HepG2 (cell line): Measurements from ENCODE around the gene PDGFRB. TPM values are rescaled to one million over a fixed set of nuclear protein-coding genes. Genes with fewer than 3 reads are reported as not detected.

Experiments used
- ATAC-seq: fragments of 200-7000 bp; cut with Tn5 transposase; 3 replicates; pipeline ENCODE4 v1.9.1; 2020; ENCODE audit warnings: mild to moderate bottlenecking, moderate library complexity
- BruUV-seq: library from RNA; stranded (reverse); fragments of 400-500 nt; replicated peaks from 2 replicates; lab custom pipeline; 2021; lab: Mats Ljungman, UMichigan
- CTCF ChIA-PET: fragments of 300-600 bp; formaldehyde crosslinking; extraction: SDS; loops from one replicate; lab custom pipeline; 2021; ENCODE audit warnings: low total read pairs, inconsistent platforms, low intra/inter-chr PET ratio; lab: Yijun Ruan, JAX
- POLR2A ChIA-PET: fragments of 350-600 bp; sonication (Branson Sonifier 250); formaldehyde crosslinking; loops from one replicate; lab custom pipeline; 2020; ENCODE audit warnings: antibody characterized with exemption, inconsistent platforms; lab: Yijun Ruan, JAX
- DNase-seq: peaks from one replicate; pipeline ENCODE4 v3.0.0-alpha.2; 2015; ENCODE audit warnings: low spot score
- FAIRE-seq: peaks from 3 replicates; lab custom pipeline; 2011; peaks lifted over from hg19 to GRCh38; lab: Jason Lieb, UNC
- H2AFZ ChIP-seq: one replicate; pipeline ENCODE4 v1.6.1; 2011; ENCODE audit warnings: low read length, inconsistent platforms
- H3K27ac ChIP-seq: fragments of 300-600 bp; 3 replicates; pipeline ENCODE4 v1.8.0; 2011; ENCODE audit warnings: mixed run types, mild to moderate bottlenecking, mixed read lengths, low read length, inconsistent platforms; ENCODE audit not compliant: insufficient read depth; ENCODE audit errors: extremely low read length
- H3K27me3 ChIP-seq, 2 experiments: fragments of 200-600 bp in 1 of 2; 2 replicates in 1 of 2; 3 replicates in 1 of 2; pipeline versions ENCODE4 v1.6.0 to v1.8.0; 2011; ENCODE audit warnings: low read length in 2 of 2, mild to moderate bottlenecking in 2 of 2, moderate library complexity in 2 of 2, inconsistent platforms in 1 of 2; ENCODE audit not compliant: insufficient read depth in 2 of 2, control insufficient read depth in 1 of 2
- H3K36me3 ChIP-seq, 2 experiments: fragments of 200-600 bp in 1 of 2; replicated peaks in 1 of 2; 2 replicates in 1 of 2; 3 replicates in 1 of 2; pipeline versions ENCODE4 v1.5.1 to v1.8.0; 2011; ENCODE audit warnings: low read length in 2 of 2, inconsistent platforms in 1 of 2; ENCODE audit not compliant: insufficient read depth in 2 of 2, control insufficient read depth in 1 of 2
- H3K4me1 ChIP-seq: 2 replicates; pipeline ENCODE4 v1.5.1; 2012; ENCODE audit warnings: low read length, inconsistent platforms; ENCODE audit not compliant: insufficient read depth
- H3K4me2 ChIP-seq: 2 replicates; pipeline ENCODE4 v1.6.0; 2011; ENCODE audit warnings: low read depth, low read length, inconsistent platforms
- H3K4me3 ChIP-seq, 3 experiments: fragments of 200-600 bp in 1 of 3; sonication (generic), shearing (Covaris generic) in 1 of 3; replicated peaks in 1 of 3; 2 replicates each; pipeline ENCODE4 v1.5.1; 2011 to 2016; ENCODE audit warnings: low read length in 3 of 3, inconsistent platforms in 2 of 3, low read depth in 2 of 3, mild to moderate bottlenecking in 2 of 3, control low read depth in 1 of 3, mixed read lengths in 1 of 3; ENCODE audit not compliant: insufficient read depth in 1 of 3
- H3K79me2 ChIP-seq: one replicate; pipeline ENCODE4 v1.6.1; 2011; ENCODE audit warnings: low read length, inconsistent platforms; ENCODE audit not compliant: insufficient read depth
- H3K9ac ChIP-seq: 2 replicates; pipeline ENCODE4 v1.6.0; 2011; ENCODE audit warnings: mild to moderate bottlenecking, low read depth, low read length, inconsistent platforms; ENCODE audit not compliant: insufficient read depth
- H3K9me3 ChIP-seq: 2 replicates; pipeline ENCODE4 v1.5.1; 2012; ENCODE audit warnings: mild to moderate bottlenecking, low read length
- H4K20me1 ChIP-seq: 2 replicates; pipeline ENCODE4 v1.6.0; 2011; ENCODE audit warnings: inconsistent platforms, mild to moderate bottlenecking, low read length, moderate library complexity; ENCODE audit not compliant: insufficient read depth
- ARNT ChIP-seq: fragments of 450-650 bp; IDR thresholded peaks from 2 replicates; pipeline ENCODE4 v1.6.1; 2017
- ATF3 ChIP-seq: sonication (generic); formaldehyde crosslinking; IDR thresholded peaks from 2 replicates; pipeline ENCODE4 v1.4.0; 2020; ENCODE audit warnings: missing genetic modification reagents
- ATM ChIP-seq: fragments of 450-650 bp; IDR thresholded peaks from 2 replicates; pipeline ENCODE4 v1.7.1; 2017; ENCODE audit warnings: mild to moderate bottlenecking, borderline replicate concordance
- BCLAF1 ChIP-seq: fragments of 450-650 bp; IDR thresholded peaks from 2 replicates; pipeline ENCODE4 v1.6.1; 2017; ENCODE audit warnings: mild to moderate bottlenecking
- CHCHD3 ChIP-seq: sonication (generic); formaldehyde crosslinking; IDR thresholded peaks from 2 replicates; pipeline ENCODE4 v1.8.0; 2022; ENCODE audit warnings: mild to moderate bottlenecking, missing genetic modification reagents, moderate library complexity
- CSRNP2 ChIP-seq: sonication (generic); formaldehyde crosslinking; conservative IDR thresholded peaks from 2 replicates; pipeline ENCODE4 v1.8.0; 2022; ENCODE audit warnings: low read depth, missing genetic modification reagents
- HOXA3 ChIP-seq: sonication (generic); formaldehyde crosslinking; IDR thresholded peaks from 2 replicates; pipeline ENCODE4 v1.5.0; 2020; ENCODE audit warnings: missing genetic modification reagents
- NFIC ChIP-seq: IDR thresholded peaks from 2 replicates; pipeline ENCODE4 v1.6.1; 2012; ENCODE audit warnings: mild to moderate bottlenecking, low read length, inconsistent platforms
- PCBP2 ChIP-seq: fragments of 200-400 bp; formaldehyde crosslinking; optimal IDR thresholded peaks from 2 replicates; pipeline ENCODE3; 2018; ENCODE audit warnings: low read length, low read depth; ENCODE audit not compliant: poor library complexity, severe bottlenecking
- SAP130 ChIP-seq: IDR thresholded peaks from 2 replicates; pipeline ENCODE4 v1.6.1; 2016; ENCODE audit warnings: low read depth
- TMF1 ChIP-seq: sonication (generic); formaldehyde crosslinking; IDR thresholded peaks from 2 replicates; pipeline ENCODE4 v1.8.1; 2022; ENCODE audit warnings: low read depth, missing genetic modification reagents
- YY1 ChIP-seq: IDR thresholded peaks from 2 replicates; pipeline ENCODE4 v1.6.1; 2011; ENCODE audit warnings: low read length, low read depth, moderate library complexity, mild to moderate bottlenecking; ENCODE audit not compliant: insufficient read depth, insufficient replicate concordance
- ZBTB25 ChIP-seq: IDR thresholded peaks from 2 replicates; pipeline ENCODE4 v1.6.1; 2018; ENCODE audit warnings: missing genetic modification reagents
- whole genome bisulfite sequencing: methylation state at CpG from one replicate; pipeline ENCODE4 v1.1.6; 2017; ENCODE audit warnings: low lambda C conversion rate; 5-methylcytosine and 5-hydroxymethylcytosine counted together
- in situ Hi-C: cut with HindIII; loops from 2 replicates; pipeline ENCODE4 v1.10.0; 2017; ENCODE audit warnings: low pct_unique_long_range_greater_than_20kb; ENCODE audit not compliant: extremely low pct_ligation_motif_present
- intact Hi-C: fragments of 100-400 bp; cut with micrococcal nuclease; formaldehyde crosslinking; loops from one replicate; pipeline ENCODE4 v1.10.0; 2022; ENCODE audit not compliant: unreplicated experiment
- polyA plus RNA-seq, 8 experiments: library from polyadenylated mRNA; depleted of rRNA in 3 of 8; stranded (reverse) in 7 of 8; unstranded in 1 of 8; fragments of >200 nt; fragmentation: Illumina TruSeq in 4 of 8; extraction: Trizol in 4 of 8; gene quantifications; 2 replicates each; pipeline versions ENCODE4 v1.2.1 to v1.2.3, GENCODE V29; 2011 to 2016; ENCODE audit warnings: low read depth in 4 of 8, missing spikeins in 1 of 8, mixed read lengths in 1 of 8; ENCODE audit not compliant: insufficient read depth in 1 of 8
- total RNA-seq, 5 experiments: library from RNA; depleted of rRNA; stranded (reverse); fragments of >200 nt; fragmentation: Illumina TruSeq; extraction: Trizol; gene quantifications; 2 replicates each; pipeline ENCODE4 v1.2.3, GENCODE V29; 2016; ENCODE audit warnings: low read depth in 1 of 5
- TF ChIP-seq, protein P1 (sequence below): sonication (generic); formaldehyde crosslinking; IDR thresholded peaks from 2 replicates; pipeline ENCODE4 v1.5.0; 2020; ENCODE audit warnings: mild to moderate bottlenecking, missing genetic modification reagents

PDGFRB gene
- total and polyA plus RNA-seq, 2 of the 13 experiments (the other 11 are each of a cell fraction or from before 2014, with no cell fraction given) = 4.0 to 21.0 TPM

GRCh38 chr5:150068472-150068871 is 87.2 kb downstream of the PDGFRB start (continued):
- TF ChIP-seq, protein P1, sequence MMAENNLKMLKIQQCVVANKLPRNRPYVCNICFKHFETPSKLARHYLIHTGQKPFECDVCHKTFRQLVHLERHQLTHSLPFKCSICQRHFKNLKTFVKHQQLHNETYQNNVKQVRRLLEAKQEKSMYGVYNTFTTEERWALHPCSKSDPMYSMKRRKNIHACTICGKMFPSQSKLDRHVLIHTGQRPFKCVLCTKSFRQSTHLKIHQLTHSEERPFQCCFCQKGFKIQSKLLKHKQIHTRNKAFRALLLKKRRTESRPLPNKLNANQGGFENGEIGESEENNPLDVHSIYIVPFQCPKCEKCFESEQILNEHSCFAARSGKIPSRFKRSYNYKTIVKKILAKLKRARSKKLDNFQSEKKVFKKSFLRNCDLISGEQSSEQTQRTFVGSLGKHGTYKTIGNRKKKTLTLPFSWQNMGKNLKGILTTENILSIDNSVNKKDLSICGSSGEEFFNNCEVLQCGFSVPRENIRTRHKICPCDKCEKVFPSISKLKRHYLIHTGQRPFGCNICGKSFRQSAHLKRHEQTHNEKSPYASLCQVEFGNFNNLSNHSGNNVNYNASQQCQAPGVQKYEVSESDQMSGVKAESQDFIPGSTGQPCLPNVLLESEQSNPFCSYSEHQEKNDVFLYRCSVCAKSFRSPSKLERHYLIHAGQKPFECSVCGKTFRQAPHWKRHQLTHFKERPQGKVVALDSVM (CRISPR knock-in tag) = no peak
- TF ChIP-seq HOXA3 (CRISPR knock-in tag) = no peak
- no peak for TF ChIP-seq ZBTB25 (CRISPR knock-in tag)
- no peak for TF ChIP-seq TMF1 (CRISPR knock-in tag)

DNA sequence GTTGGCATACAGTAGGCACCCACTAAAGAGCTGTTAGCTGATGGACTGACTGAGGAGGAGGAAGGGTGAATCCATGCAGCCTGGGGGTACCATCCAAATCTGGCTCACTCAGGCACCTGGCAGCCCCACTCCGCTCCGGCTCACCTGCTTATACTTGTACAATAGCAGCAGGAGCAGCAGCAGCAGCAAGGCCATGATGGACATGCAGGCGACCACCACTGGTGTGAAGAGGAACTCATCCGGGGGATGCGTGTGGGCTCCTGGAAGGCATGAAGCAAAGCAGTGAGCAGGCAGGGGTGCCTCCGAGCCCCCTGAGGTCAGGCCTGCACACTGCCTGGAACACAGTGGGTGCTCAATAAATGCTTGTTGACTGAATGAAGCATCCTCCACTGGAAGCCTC is 87.6 kb downstream of the PDGFRB start:
- H3K4me3 ChIP-seq = no peak overlapping the region
- intact Hi-C loops = no loop called here
- no peaks in the 10 kb centered on the region for H4K20me1 ChIP-seq
- H3K79me2 ChIP-seq = no peaks in the 10 kb centered on the region
- ChIA-PET CTCF (no interaction called here), POLR2A (no interaction called here)
- no peak for FAIRE-seq
- TF ChIP-seq YY1 (no peak), CHCHD3 (CRISPR knock-in tag) (no peak), CSRNP2 (CRISPR knock-in tag) (no peak), PCBP2 (no peak), ARNT (no peak), SAP130 (CRISPR knock-in tag) (no peak), BCLAF1 (no peak), ATM (no peak), NFIC (no peak), ATF3 (CRISPR knock-in tag) (no peak)
- in situ Hi-C loops = no loop called here
- no TSS peak for BruUV-seq
- H3K9me3 ChIP-seq = no peaks in the 10 kb centered on the region
- peaks cover 7 to 38% of the 10 kb centered on the region in 2 experiments; a peak in 4 of 5 replicates for H3K27me3 ChIP-seq
- no peak overlapping the region for H3K4me2 ChIP-seq
- H3K27ac ChIP-seq = no peak overlapping the region
- peaks cover 6% of the 10 kb centered on the region; the same call in 1 of the 2 replicates for H3K4me1 ChIP-seq
- H3K36me3 ChIP-seq = no peaks in the 10 kb centered on the region
- H2AFZ ChIP-seq = no peak overlapping the region
- DNase-seq = no peak
- H3K9ac ChIP-seq = no peak overlapping the region
- ATAC-seq = no peak
- WGBS = 39% methylated on average over 3 of the region's 6 CpGs
